ENCODE data around the gene PANX3.

DNA sequence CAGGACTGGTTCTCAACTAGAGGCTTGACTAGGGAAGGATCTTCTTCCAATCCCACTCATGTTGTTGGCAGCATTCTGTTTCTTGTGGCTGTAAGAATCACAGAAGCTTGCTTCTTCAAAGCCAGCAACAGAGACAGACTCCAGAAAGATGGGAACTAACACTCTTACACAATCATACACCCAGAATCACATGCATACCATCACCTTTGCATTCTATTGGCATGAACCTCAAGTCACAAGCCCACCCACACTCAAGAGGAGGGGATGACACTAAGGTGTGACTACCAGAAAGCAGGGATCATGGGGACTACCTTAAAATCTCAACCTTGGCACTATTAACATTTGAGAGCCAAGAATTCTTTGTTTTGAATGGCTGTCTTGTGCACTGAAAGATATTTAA, 13.6 kb upstream of the PANX3 start:
- TF ChIP-seq POLR2A (IDR thresholded peaks at IDR 0.05; ENCODE audit: low read depth, low read length) (no peak), POLR2AphosphoS5 (IDR thresholded peaks at IDR 0.05; ENCODE audit: low read depth, low read length) (no peak), TAF1 (IDR thresholded peaks at IDR 0.05; ENCODE audit: borderline replicate concordance, low read depth, low read length) (no peak)
